GM23338 (cell line): Measurements from ENCODE around the gene CENPX. TPM values are rescaled to one million over a fixed set of nuclear protein-coding genes. Genes with fewer than 3 reads are reported as not detected.

Source experiments
- ATAC-seq: fragments of 200-7000 bp; cut with Tn5 transposase; 3 replicates; pipeline ENCODE4 v1.9.1; 2020
- DNase-seq: peaks from one replicate; pipeline ENCODE4 v3.0.0-alpha.2; 2015; ENCODE audit warnings: low spot score
- H2AFZ ChIP-seq: fragments of 200-600 bp; sonication (generic); 2 replicates; pipeline ENCODE4 v1.8.0; 2016; ENCODE audit warnings: antibody characterized with exemption, mild to moderate bottlenecking, moderate library complexity
- H3F3A ChIP-seq: fragments of 200-600 bp; sonication (generic); replicated peaks from 2 replicates; pipeline ENCODE4 v1.8.0; 2017; ENCODE audit warnings: antibody characterized with exemption, mixed run types, low read depth
- H3K27ac ChIP-seq: fragments of 200-600 bp; sonication (generic); 2 replicates; pipeline ENCODE4 v1.6.1; 2016; ENCODE audit warnings: low read depth
- H3K27me3 ChIP-seq: fragments of 200-600 bp; sonication (generic); 2 replicates; pipeline ENCODE4 v1.8.0; 2016; ENCODE audit warnings: mild to moderate bottlenecking, mixed run types, moderate library complexity; ENCODE audit not compliant: insufficient read depth
- H3K36me3 ChIP-seq: fragments of 200-600 bp; sonication (generic); 2 replicates; pipeline ENCODE4 v1.8.0; 2016; ENCODE audit warnings: mild to moderate bottlenecking; ENCODE audit not compliant: insufficient read depth
- H3K4me1 ChIP-seq: fragments of 200-600 bp; sonication (generic); 2 replicates; pipeline ENCODE4 v1.8.0; 2016; ENCODE audit warnings: mild to moderate bottlenecking, moderate library complexity; ENCODE audit not compliant: insufficient read depth
- H3K4me2 ChIP-seq: fragments of 200-600 bp; sonication (generic); 2 replicates; pipeline ENCODE4 v1.7.1; 2017; ENCODE audit warnings: mixed run types
- H3K4me3 ChIP-seq: fragments of 200-600 bp; sonication (generic); 2 replicates; pipeline ENCODE4 v1.6.1; 2016; ENCODE audit warnings: mixed run types
- H3K79me2 ChIP-seq: fragments of 200-600 bp; sonication (generic); replicated peaks from 2 replicates; pipeline ENCODE4 v1.8.0; 2017; ENCODE audit warnings: mild to moderate bottlenecking; ENCODE audit not compliant: insufficient read depth
- H3K9me2 ChIP-seq: fragments of 200-600 bp; sonication (generic); 2 replicates; pipeline ENCODE4 v1.8.0; 2017; ENCODE audit not compliant: insufficient read depth
- H4K20me1 ChIP-seq: fragments of 200-600 bp; sonication (generic); replicated peaks from 2 replicates; pipeline ENCODE4 v1.8.0; 2017; ENCODE audit warnings: mild to moderate bottlenecking; ENCODE audit not compliant: insufficient read depth
- H3K27ac Mint-ChIP-seq: 2 replicates; pipeline ENCODE4 v1.8.0; 2020; ENCODE audit warnings: inconsistent platforms, mild to moderate bottlenecking, moderate library complexity, mixed read lengths
- H3K27me3 Mint-ChIP-seq: 3 replicates; pipeline ENCODE4 v1.8.0; 2022; ENCODE audit warnings: low read depth, mild to moderate bottlenecking, moderate library complexity, mixed read lengths, inconsistent platforms; ENCODE audit not compliant: insufficient read depth, poor library complexity
- H3K36me3 Mint-ChIP-seq: 3 replicates; pipeline ENCODE4 v1.8.0; 2021; ENCODE audit warnings: low read depth, mild to moderate bottlenecking, inconsistent platforms, moderate library complexity, mixed read lengths
- H3K4me1 Mint-ChIP-seq: 3 replicates; pipeline ENCODE4 v1.8.0; 2020; ENCODE audit warnings: mild to moderate bottlenecking, inconsistent platforms, mixed read lengths
- H3K4me3 Mint-ChIP-seq: 3 replicates; pipeline ENCODE4 v1.8.0; 2021; ENCODE audit warnings: moderate library complexity, mild to moderate bottlenecking, inconsistent platforms, mixed read lengths
- H3K9me3 Mint-ChIP-seq: 3 replicates; pipeline ENCODE4 v1.8.0; 2020; ENCODE audit warnings: moderate library complexity, mild to moderate bottlenecking, inconsistent platforms, mixed read lengths
- CREB1 ChIP-seq: fragments of 250-450 bp; sonication (Bioruptor Pico); IDR thresholded peaks from 2 replicates; pipeline ENCODE4 v1.5.0; 2020; ENCODE audit warnings: low read depth, mild to moderate bottlenecking, moderate library complexity
- CTCF ChIP-seq, 2 experiments: fragments of 200-600 bp in 1 of 2; sonication (generic) in 1 of 2; conservative IDR thresholded peaks; 2 replicates each; pipeline versions ENCODE4 v1.5.1 to v1.6.1; 2016 to 2017; ENCODE audit warnings: antibody characterized with exemption in 2 of 2, low read depth in 2 of 2, mild to moderate bottlenecking in 2 of 2, moderate library complexity in 1 of 2
- EZH2 ChIP-seq: fragments of 200-600 bp; sonication (generic); IDR thresholded peaks from one replicate; pipeline ENCODE4 v1.8.0; 2017; ENCODE audit warnings: antibody characterized with exemption, mild to moderate bottlenecking, low read depth; ENCODE audit not compliant: unreplicated experiment
- NANOG ChIP-seq: IDR thresholded peaks from 2 replicates; pipeline ENCODE4 v1.6.1; 2016; ENCODE audit warnings: antibody characterized with exemption, borderline replicate concordance
- POLR2AphosphoS5 ChIP-seq: IDR thresholded peaks from 2 replicates; pipeline ENCODE4 v1.6.1; 2016; ENCODE audit warnings: antibody characterized with exemption, low read depth
- STAT1 ChIP-seq: IDR thresholded peaks from one replicate; pipeline ENCODE4 v1.6.1; 2016; ENCODE audit warnings: antibody characterized with exemption; ENCODE audit not compliant: unreplicated experiment
- ZNF114 ChIP-seq: fragments of 250-450 bp; sonication (Bioruptor Pico); IDR thresholded peaks from 2 replicates; pipeline ENCODE4 v1.5.0; 2020; ENCODE audit warnings: mild to moderate bottlenecking, moderate library complexity
- polyA plus RNA-seq: library from polyadenylated mRNA; unstranded; fragments of >200 nt; fragmentation: Nextera tagmentation; extraction: Ambion mirVana; gene quantifications from 2 replicates; pipeline ENCODE4 v1.2.1, GENCODE V29; 2016
- total RNA-seq: library from RNA; depleted of rRNA; stranded (reverse); fragments of >200 nt; shearing (Covaris generic); gene quantifications from 2 replicates; pipeline ENCODE4 v1.2.3, GENCODE V29; 2014

Gene CENPX
- total and polyA plus RNA-seq, 2 experiments from 2014 or later = 114 to 157 TPM

GRCh38 chr17:81998212-81998611 is 24.5 kb downstream of the CENPX start:
- Histone ChIP-seq H4K20me1 (0 out of 2 replicates have a peak, but pooled peaks cover 4% of the 10 kb centered on the region), H3K27me3 (no peaks in the 10 kb centered on the region), H3K4me2 (no peak overlapping the region), H3K79me2 (no peaks in the 10 kb centered on the region), H3K9me2 (no peaks in the 10 kb centered on the region), H3K4me3 (no peak overlapping the region), H3K36me3 (no peaks in the 10 kb centered on the region), H3K27ac (0 out of 2 replicates have a peak overlapping the region, but pooled peaks have one; percentile 39), H3K4me1 (no peaks in the 10 kb centered on the region), H3F3A (0 out of 2 replicates have a peak, but pooled peaks cover 1% of the 10 kb centered on the region), H2AFZ (no peak overlapping the region)
- Mint-ChIP-seq H3K27ac (no peak overlapping the region), H3K36me3 (peaks cover 6% of the 10 kb centered on the region; the same call in 1 of the 3 replicates), H3K4me3 (no peak overlapping the region), H3K9me3 (no peaks in the 10 kb centered on the region), H3K27me3 (peaks cover 14% of the 10 kb centered on the region), H3K4me1 (peaks cover 10% of the 10 kb centered on the region)
- TF ChIP-seq ZNF114 (CRISPR knock-in tag) (no peak), CTCF (conservative IDR thresholded peaks at IDR 0.05; ENCODE audit: low read depth in 2 of 2) (no peak), CREB1 (no peak), STAT1 (no peak)
- ATAC-seq (no peak), DNase-seq (no peak)

GRCh38 chr17:81996757-81997441 is 25.8 kb downstream of the CENPX start:
- no peak for ATAC-seq

More at GRCh38 chr17:81996757-81997441, 25.8 kb downstream of the CENPX start:
- H3K9me3 Mint-ChIP-seq = no peaks in the 10 kb centered on the region
- Histone ChIP-seq H3K36me3 (no peaks in the 10 kb centered on the region), H4K20me1 (peaks cover 8% of the 10 kb centered on the region; the same call in 1 of the 2 replicates), H3K27me3 (no peaks in the 10 kb centered on the region), H3K4me3 (no peak overlapping the region), H3K79me2 (no peaks in the 10 kb centered on the region), H2AFZ (no peak overlapping the region), H3K4me1 (peaks cover 6% of the 10 kb centered on the region; the same call in 1 of the 2 replicates), H3F3A (no peaks in the 10 kb centered on the region), H3K9me2 (no peaks in the 10 kb centered on the region), H3K27ac (no peak overlapping the region), H3K4me2 (no peak overlapping the region)
- H3K27ac Mint-ChIP-seq = no peak overlapping the region
- H3K4me1 Mint-ChIP-seq = peaks cover 15% of the 10 kb centered on the region
- TF ChIP-seq POLR2AphosphoS5 (no peak), CTCF (conservative IDR thresholded peaks at IDR 0.05; ENCODE audit: low read depth in 2 of 2) (no peak), STAT1 (no peak), EZH2 (no peak), NANOG (no peak)
- no peak overlapping the region for H3K4me3 Mint-ChIP-seq
- DNase-seq = no peak
- H3K36me3 Mint-ChIP-seq = peaks cover 6% of the 10 kb centered on the region; the same call in 1 of the 3 replicates
- peaks cover 10% of the 10 kb centered on the region for H3K27me3 Mint-ChIP-seq
